Measurements from ENCODE around the gene DOCK1.

DOCK1 gene

GRCh38 chr10:127034790-127035189, 129.6 kb downstream of the DOCK1 start:
- DNase-seq (ENCODE audit: low read depth in 2 of 2): no peak

- DNase-seq (ENCODE audit: low read depth in 2 of 2): no peak
Measured at GRCh38 chr10:127035827-127036226, 130.6 kb downstream of the DOCK1 start.

- no peak for DNase-seq (ENCODE audit: low read depth in 2 of 2)
Measured at GRCh38 chr10:127036987-127037386, 131.8 kb downstream of the DOCK1 start.

- no peak for DNase-seq (ENCODE audit: low read depth in 2 of 2)
Measured at GRCh38 chr10:127039435-127039834, 134.2 kb downstream of the DOCK1 start.

GRCh38 chr10:127040756-127041155, 135.5 kb downstream of the DOCK1 start:
- no peak for DNase-seq (ENCODE audit: low read depth in 2 of 2)

- DNase-seq (ENCODE audit: low read depth in 2 of 2): no peak
Measured at GRCh38 chr10:127041552-127041951, 136.3 kb downstream of the DOCK1 start.

GRCh38 chr10:127043301-127043700, 138.1 kb downstream of the DOCK1 start:
- DNase-seq (ENCODE audit: low read depth in 2 of 2): no peak

GRCh38 chr10:127044186-127044585, 139.0 kb downstream of the DOCK1 start:
- no peak for DNase-seq (ENCODE audit: low read depth in 2 of 2)

GRCh38 chr10:127046975-127047877, 142.0 kb downstream of the DOCK1 start:
- no peak for DNase-seq (ENCODE audit: low read depth in 2 of 2)

GRCh38 chr10:127047878-127048238, 142.6 kb downstream of the DOCK1 start:
- DNase-seq (ENCODE audit: low read depth in 2 of 2): no peak

- no peak for DNase-seq (ENCODE audit: low read depth in 2 of 2)
Measured at GRCh38 chr10:127048630-127049029, 143.4 kb downstream of the DOCK1 start.

GRCh38 chr10:127052001-127052400, 146.8 kb downstream of the DOCK1 start:
- no peak for DNase-seq (ENCODE audit: low read depth in 2 of 2)

GRCh38 chr10:127055263-127055662, 150.0 kb downstream of the DOCK1 start:
- DNase-seq (ENCODE audit: low read depth in 2 of 2): no peak

- DNase-seq (ENCODE audit: low read depth in 2 of 2): no peak
Measured at GRCh38 chr10:127059314-127059713, 154.1 kb downstream of the DOCK1 start.

- DNase-seq (ENCODE audit: low read depth in 2 of 2): no peak
Measured at GRCh38 chr10:127063762-127064161, 158.5 kb downstream of the DOCK1 start.

GRCh38 chr10:127064474-127064873, 159.2 kb downstream of the DOCK1 start:
- no peak for DNase-seq (ENCODE audit: low read depth in 2 of 2)

- DNase-seq (ENCODE audit: low read depth in 2 of 2): no peak
Measured at GRCh38 chr10:127067542-127068194, 162.4 kb downstream of the DOCK1 start.

- DNase-seq (ENCODE audit: low read depth in 2 of 2): no peak
Measured at GRCh38 chr10:127068485-127068884, 163.3 kb downstream of the DOCK1 start.

GRCh38 chr10:127069436-127069835, 164.2 kb downstream of the DOCK1 start:
- no peak for DNase-seq (ENCODE audit: low read depth in 2 of 2)

GRCh38 chr10:127071126-127071525, 165.9 kb downstream of the DOCK1 start:
- DNase-seq (ENCODE audit: low read depth in 2 of 2): no peak

- no peak for DNase-seq (ENCODE audit: low read depth in 2 of 2)
Measured at GRCh38 chr10:127073666-127074065, 168.4 kb downstream of the DOCK1 start.

- DNase-seq (ENCODE audit: low read depth in 2 of 2): no peak
Measured at GRCh38 chr10:127079392-127079791, 174.2 kb downstream of the DOCK1 start.

- DNase-seq (ENCODE audit: low read depth in 2 of 2): no peak
Measured at GRCh38 chr10:127080317-127080716, 175.1 kb downstream of the DOCK1 start.

Measured in activated CD8-positive, alpha-beta memory T cell treated with anti-CD3 and anti-CD28 coated beads for 4 hours (primary cell).